SK-N-SH treated with all-trans-retinoic acid at 6 μM for 48 hours (cell line): ENCODE results near the gene OVCA2.

Experiments used
- ATAC-seq: fragments of 200-7000 bp; cut with Tn5 transposase; 3 replicates; pipeline ENCODE4 v1.9.1; 2020; ENCODE audit warnings: mild to moderate bottlenecking, moderate library complexity
- ARNTL ChIP-seq: fragments of 450-650 bp; formaldehyde crosslinking; IDR thresholded peaks from 2 replicates; pipeline ENCODE4 v1.5.0; 2020; ENCODE audit warnings: low read depth, mild to moderate bottlenecking, moderate library complexity, borderline replicate concordance
- CSDC2 ChIP-seq: fragments of 250-450 bp; sonication (Bioruptor Pico); IDR thresholded peaks from 2 replicates; pipeline ENCODE4 v1.5.0; 2020; ENCODE audit warnings: mild to moderate bottlenecking, moderate library complexity
- ESRRG ChIP-seq: fragments of 250-450 bp; sonication (Bioruptor Pico); IDR thresholded peaks from 2 replicates; pipeline ENCODE4 v1.6.1; 2021; ENCODE audit warnings: mild to moderate bottlenecking
- GLIS3 ChIP-seq: fragments of 250-450 bp; sonication (Bioruptor Pico); IDR thresholded peaks from 2 replicates; pipeline ENCODE4 v1.5.0; 2020; ENCODE audit warnings: mild to moderate bottlenecking, moderate library complexity
- ISL1 ChIP-seq: fragments of 250-450 bp; sonication (Bioruptor Pico); IDR thresholded peaks from 2 replicates; pipeline ENCODE4 v2.1.2; 2022; ENCODE audit warnings: mild to moderate bottlenecking, moderate library complexity
- OSR1 ChIP-seq: fragments of 250-450 bp; sonication (Bioruptor Pico); IDR thresholded peaks from 2 replicates; pipeline ENCODE4 v1.8.0; 2022; ENCODE audit warnings: moderate library complexity, mild to moderate bottlenecking, inconsistent platforms
- PPARA ChIP-seq: fragments of 250-450 bp; sonication (Bioruptor Pico); IDR thresholded peaks from 2 replicates; pipeline ENCODE4 v1.5.0; 2020; ENCODE audit warnings: mild to moderate bottlenecking, borderline replicate concordance
- RARB ChIP-seq: fragments of 250-450 bp; sonication (Bioruptor Pico); IDR thresholded peaks from 2 replicates; pipeline ENCODE4 v1.8.0; 2021; ENCODE audit warnings: mild to moderate bottlenecking, moderate library complexity
- SNAI2 ChIP-seq: fragments of 250-450 bp; sonication (Bioruptor Pico); IDR thresholded peaks from 2 replicates; pipeline ENCODE4 v1.5.0; 2020; ENCODE audit warnings: mild to moderate bottlenecking, moderate library complexity
- TOX ChIP-seq: fragments of 250-450 bp; sonication (Bioruptor Pico); IDR thresholded peaks from 2 replicates; pipeline ENCODE4 v1.8.0; 2021; ENCODE audit warnings: mild to moderate bottlenecking, moderate library complexity, borderline replicate concordance
- ZC3H10 ChIP-seq: fragments of 250-450 bp; sonication (Bioruptor Pico); IDR thresholded peaks from 2 replicates; pipeline ENCODE4 v1.5.1; 2021; ENCODE audit warnings: mild to moderate bottlenecking, moderate library complexity
- ZFP3 ChIP-seq: fragments of 250-450 bp; sonication (Bioruptor Pico); IDR thresholded peaks from 2 replicates; pipeline ENCODE4 v1.5.0; 2020; ENCODE audit warnings: mild to moderate bottlenecking, moderate library complexity
- ZFP30 ChIP-seq: fragments of 450-650 bp; formaldehyde crosslinking; IDR thresholded peaks from 2 replicates; pipeline ENCODE4 v1.5.0; 2022; ENCODE audit warnings: mild to moderate bottlenecking, moderate library complexity
- ZNF565 ChIP-seq: fragments of 450-650 bp; formaldehyde crosslinking; conservative IDR thresholded peaks from 2 replicates; pipeline ENCODE4 v1.5.0; 2020; ENCODE audit warnings: low read depth, mild to moderate bottlenecking, moderate library complexity
- ZNF8 ChIP-seq: fragments of 450-650 bp; formaldehyde crosslinking; IDR thresholded peaks from 2 replicates; pipeline ENCODE4 v1.5.0; 2020; ENCODE audit warnings: mild to moderate bottlenecking, moderate library complexity
- TF ChIP-seq, protein P1 (sequence below): fragments of 250-450 bp; sonication (Bioruptor Pico); IDR thresholded peaks from 2 replicates; pipeline ENCODE4 v1.5.0; 2020; ENCODE audit warnings: mild to moderate bottlenecking, moderate library complexity
- TF ChIP-seq, protein P2 (sequence below): fragments of 250-450 bp; sonication (Bioruptor Pico); IDR thresholded peaks from 2 replicates; pipeline ENCODE4 v1.8.0; 2021; ENCODE audit warnings: low read depth, mild to moderate bottlenecking, moderate library complexity, borderline replicate concordance
- TF ChIP-seq, protein P3 (sequence below): fragments of 250-450 bp; sonication (Bioruptor Pico); IDR thresholded peaks from 2 replicates; pipeline ENCODE4 v1.8.0; 2020; ENCODE audit warnings: mild to moderate bottlenecking, moderate library complexity, borderline replicate concordance
- TF ChIP-seq, protein P4 (sequence below): fragments of 250-450 bp; sonication (Bioruptor Pico); IDR thresholded peaks from 2 replicates; pipeline ENCODE4 v1.5.1; 2021; ENCODE audit warnings: mild to moderate bottlenecking, moderate library complexity

Gene OVCA2

DNA sequence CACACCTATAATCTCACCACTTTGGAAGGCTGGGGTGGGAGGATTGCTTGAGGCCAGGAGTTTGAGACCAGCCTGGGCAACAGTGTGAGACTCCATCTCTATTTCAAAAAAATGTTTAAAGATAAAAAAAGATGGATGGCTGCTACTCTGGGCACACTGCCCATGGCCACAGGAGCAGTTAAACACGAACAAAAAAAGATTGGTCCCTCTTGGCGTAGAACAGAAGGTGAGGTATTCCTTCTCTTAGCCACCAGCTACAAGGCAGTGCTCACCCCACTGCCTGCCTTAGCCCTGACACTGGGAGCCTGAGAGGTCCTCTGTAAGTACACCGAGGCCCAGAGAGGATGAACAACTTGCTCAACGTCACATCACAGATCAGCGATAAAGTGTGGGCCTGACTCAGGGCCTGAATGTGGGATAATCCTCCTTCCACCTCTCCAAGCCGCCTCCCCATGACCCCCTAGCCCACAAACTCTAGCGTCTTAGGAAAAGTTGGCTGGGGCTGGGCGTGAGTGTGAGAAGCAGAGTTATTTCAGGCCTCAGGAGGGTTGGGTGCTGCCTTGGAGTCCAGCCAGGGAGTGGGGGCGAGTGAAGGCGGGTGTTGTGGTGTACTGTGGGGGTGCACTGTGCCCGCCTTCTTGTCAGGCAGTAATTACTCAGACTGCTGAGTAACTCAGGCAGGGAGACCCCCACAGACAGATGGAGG lies 14.1 kb upstream of the OVCA2 start (continued):
- no peak for TF ChIP-seq ZNF565
- no peak for TF ChIP-seq ZFP30 (CRISPR knock-in tag)
- no peak for TF ChIP-seq OSR1 (CRISPR knock-in tag)

DNA sequence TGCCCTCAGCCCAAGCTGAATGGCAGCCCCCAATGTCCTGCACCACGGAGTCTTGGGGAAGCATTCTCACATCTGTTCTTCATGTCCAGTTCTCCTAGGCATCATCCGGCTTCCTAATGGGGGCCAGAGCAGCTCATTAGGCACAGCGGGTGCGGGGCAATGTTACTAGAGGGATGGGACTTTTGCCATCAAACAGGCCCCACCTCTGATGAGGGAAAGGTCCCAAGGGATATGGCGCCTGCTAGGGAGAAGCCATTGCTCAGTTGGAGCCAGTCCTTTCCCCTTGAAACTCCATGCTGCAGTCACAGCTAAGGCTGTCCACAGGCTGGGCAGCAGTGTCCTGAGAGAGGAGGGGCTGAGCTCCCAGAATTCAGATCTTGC lies 13.6 kb upstream of the OVCA2 start:
- no peak for ATAC-seq
- TF ChIP-seq ZFP3 (CRISPR knock-in tag) (no peak), GLIS3 (CRISPR knock-in tag) (no peak), SNAI2 (CRISPR knock-in tag) (no peak), ISL1 (no peak), ZFP30 (CRISPR knock-in tag) (no peak), TOX (CRISPR knock-in tag) (no peak), ZNF8 (no peak), ZC3H10 (CRISPR knock-in tag) (no peak), RARB (no peak), ARNTL (CRISPR knock-in tag) (no peak)
- TF ChIP-seq, protein P1, sequence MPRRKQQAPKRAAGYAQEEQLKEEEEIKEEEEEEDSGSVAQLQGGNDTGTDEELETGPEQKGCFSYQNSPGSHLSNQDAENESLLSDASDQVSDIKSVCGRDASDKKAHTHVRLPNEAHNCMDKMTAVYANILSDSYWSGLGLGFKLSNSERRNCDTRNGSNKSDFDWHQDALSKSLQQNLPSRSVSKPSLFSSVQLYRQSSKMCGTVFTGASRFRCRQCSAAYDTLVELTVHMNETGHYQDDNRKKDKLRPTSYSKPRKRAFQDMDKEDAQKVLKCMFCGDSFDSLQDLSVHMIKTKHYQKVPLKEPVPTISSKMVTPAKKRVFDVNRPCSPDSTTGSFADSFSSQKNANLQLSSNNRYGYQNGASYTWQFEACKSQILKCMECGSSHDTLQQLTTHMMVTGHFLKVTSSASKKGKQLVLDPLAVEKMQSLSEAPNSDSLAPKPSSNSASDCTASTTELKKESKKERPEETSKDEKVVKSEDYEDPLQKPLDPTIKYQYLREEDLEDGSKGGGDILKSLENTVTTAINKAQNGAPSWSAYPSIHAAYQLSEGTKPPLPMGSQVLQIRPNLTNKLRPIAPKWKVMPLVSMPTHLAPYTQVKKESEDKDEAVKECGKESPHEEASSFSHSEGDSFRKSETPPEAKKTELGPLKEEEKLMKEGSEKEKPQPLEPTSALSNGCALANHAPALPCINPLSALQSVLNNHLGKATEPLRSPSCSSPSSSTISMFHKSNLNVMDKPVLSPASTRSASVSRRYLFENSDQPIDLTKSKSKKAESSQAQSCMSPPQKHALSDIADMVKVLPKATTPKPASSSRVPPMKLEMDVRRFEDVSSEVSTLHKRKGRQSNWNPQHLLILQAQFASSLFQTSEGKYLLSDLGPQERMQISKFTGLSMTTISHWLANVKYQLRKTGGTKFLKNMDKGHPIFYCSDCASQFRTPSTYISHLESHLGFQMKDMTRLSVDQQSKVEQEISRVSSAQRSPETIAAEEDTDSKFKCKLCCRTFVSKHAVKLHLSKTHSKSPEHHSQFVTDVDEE (CRISPR knock-in tag) = no peak
- TF ChIP-seq, protein P2, sequence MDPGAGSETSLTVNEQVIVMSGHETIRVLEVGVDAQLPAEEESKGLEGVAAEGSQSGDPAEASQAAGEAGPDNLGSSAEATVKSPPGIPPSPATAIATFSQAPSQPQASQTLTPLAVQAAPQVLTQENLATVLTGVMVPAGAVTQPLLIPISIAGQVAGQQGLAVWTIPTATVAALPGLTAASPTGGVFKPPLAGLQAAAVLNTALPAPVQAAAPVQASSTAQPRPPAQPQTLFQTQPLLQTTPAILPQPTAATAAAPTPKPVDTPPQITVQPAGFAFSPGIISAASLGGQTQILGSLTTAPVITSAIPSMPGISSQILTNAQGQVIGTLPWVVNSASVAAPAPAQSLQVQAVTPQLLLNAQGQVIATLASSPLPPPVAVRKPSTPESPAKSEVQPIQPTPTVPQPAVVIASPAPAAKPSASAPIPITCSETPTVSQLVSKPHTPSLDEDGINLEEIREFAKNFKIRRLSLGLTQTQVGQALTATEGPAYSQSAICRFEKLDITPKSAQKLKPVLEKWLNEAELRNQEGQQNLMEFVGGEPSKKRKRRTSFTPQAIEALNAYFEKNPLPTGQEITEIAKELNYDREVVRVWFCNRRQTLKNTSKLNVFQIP (CRISPR knock-in tag) = no peak

DNA sequence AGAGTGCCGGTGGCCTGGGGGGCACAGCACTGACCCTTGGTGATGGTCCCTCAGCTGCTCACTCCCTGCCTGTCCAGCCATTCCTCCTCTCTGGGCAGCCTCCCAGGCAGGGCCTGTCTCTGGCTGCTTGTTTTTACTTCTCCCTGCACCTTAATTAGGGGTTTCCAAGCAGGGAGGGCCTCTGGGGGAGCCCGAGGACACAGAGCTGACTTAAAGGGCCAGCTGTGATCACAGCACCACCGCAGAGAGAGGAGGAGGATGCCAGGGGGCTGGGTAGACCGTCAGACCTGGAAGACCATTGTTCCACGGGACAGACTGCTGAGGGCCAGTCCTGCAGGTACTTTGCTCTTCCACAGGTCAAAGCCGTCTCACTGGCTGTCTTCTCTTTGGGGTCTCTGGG lies 13.1 kb upstream of the OVCA2 start:
- no peak for TF ChIP-seq PPARA
- no peak for ATAC-seq

DNA sequence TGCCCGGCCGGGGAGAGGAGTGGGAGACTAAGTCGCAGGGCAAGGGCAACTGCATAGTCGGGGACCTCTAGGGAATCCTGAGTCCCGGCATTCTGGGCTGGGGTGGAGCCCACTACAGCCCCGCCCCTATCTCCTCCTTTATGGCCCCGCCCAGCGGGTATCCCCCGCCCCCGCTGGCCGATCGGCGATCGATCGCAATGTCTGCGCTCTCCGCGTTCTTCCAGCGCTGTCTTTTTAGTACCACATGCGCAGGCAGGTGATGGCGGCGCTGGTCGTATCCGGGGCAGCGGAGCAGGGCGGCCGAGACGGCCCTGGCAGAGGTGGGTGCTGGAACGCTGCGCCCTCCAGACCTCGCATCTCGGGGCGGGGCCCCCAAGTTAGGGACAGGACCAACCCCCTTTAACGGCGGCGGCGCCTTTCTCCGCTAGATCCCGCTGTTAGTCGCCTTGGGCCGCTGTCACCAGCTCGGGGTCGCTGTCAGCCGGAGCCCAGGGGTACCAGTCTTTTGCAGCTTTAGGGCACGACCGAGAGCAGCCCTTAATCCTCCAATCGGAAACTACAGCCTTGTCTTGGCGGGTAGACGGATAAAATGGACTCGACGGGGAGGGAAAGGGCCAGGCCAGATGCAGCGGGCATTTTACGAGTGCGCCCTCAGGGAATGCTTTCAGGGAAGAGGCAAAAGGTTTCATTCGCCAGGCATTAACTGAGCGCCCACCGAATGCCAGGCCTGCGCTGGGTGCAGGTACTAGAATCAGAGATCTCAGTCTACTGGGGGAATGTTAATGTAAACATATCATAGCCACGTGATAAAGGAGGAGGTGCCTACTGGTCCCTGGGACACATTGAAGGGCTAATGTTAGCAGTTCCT lies 11.7 kb upstream of the OVCA2 start, which contains the start of gene DPH1:
TSS of gene DPH1 (plus strand) at position 243 of the 868 bp plus-strand sequence. CDS start at position 260, 17 bp downstream.
- peak; percentile 93 for ATAC-seq
- TF ChIP-seq SNAI2 (CRISPR knock-in tag) (no peak), CSDC2 (CRISPR knock-in tag) (no peak), PPARA (no peak), ARNTL (CRISPR knock-in tag) (peak; percentile 83), ZNF8 (peak; percentile 82), ZFP3 (CRISPR knock-in tag) (no peak), ESRRG (CRISPR knock-in tag) (no peak)
- TF ChIP-seq, protein P3, sequence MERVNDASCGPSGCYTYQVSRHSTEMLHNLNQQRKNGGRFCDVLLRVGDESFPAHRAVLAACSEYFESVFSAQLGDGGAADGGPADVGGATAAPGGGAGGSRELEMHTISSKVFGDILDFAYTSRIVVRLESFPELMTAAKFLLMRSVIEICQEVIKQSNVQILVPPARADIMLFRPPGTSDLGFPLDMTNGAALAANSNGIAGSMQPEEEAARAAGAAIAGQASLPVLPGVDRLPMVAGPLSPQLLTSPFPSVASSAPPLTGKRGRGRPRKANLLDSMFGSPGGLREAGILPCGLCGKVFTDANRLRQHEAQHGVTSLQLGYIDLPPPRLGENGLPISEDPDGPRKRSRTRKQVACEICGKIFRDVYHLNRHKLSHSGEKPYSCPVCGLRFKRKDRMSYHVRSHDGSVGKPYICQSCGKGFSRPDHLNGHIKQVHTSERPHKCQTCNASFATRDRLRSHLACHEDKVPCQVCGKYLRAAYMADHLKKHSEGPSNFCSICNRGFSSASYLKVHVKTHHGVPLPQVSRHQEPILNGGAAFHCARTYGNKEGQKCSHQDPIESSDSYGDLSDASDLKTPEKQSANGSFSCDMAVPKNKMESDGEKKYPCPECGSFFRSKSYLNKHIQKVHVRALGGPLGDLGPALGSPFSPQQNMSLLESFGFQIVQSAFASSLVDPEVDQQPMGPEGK (CRISPR knock-in tag) = no peak
- TF ChIP-seq, protein P4, sequence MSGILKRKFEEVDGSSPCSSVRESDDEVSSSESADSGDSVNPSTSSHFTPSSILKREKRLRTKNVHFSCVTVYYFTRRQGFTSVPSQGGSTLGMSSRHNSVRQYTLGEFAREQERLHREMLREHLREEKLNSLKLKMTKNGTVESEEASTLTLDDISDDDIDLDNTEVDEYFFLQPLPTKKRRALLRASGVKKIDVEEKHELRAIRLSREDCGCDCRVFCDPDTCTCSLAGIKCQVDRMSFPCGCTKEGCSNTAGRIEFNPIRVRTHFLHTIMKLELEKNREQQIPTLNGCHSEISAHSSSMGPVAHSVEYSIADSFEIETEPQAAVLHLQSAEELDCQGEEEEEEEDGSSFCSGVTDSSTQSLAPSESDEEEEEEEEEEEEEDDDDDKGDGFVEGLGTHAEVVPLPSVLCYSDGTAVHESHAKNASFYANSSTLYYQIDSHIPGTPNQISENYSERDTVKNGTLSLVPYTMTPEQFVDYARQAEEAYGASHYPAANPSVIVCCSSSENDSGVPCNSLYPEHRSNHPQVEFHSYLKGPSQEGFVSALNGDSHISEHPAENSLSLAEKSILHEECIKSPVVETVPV (CRISPR knock-in tag) = no peak
- TF ChIP-seq, protein P1 (CRISPR knock-in tag) = no peak
